Measurements from ENCODE around the gene SH3GL3. TPM values are rescaled to one million over a fixed set of nuclear protein-coding genes. Genes with fewer than 3 reads are reported as not detected.

SH3GL3 gene
- total RNA-seq, 1 donor from 2014 or later = 2.8 TPM

GRCh38 chr15:83665480-83665879 is 218.3 kb downstream of the SH3GL3 start:
- H3K4me3 Mint-ChIP-seq (ENCODE audit: unreplicated experiment) = no peak overlapping the region
- no peaks in the 10 kb centered on the region for H3K36me3 Mint-ChIP-seq (ENCODE audit: unreplicated experiment)
- DNase-seq = no peak
- no peaks in the 10 kb centered on the region for H3K4me1 Mint-ChIP-seq (ENCODE audit: low read depth, unreplicated experiment)
- H3K27ac Mint-ChIP-seq (ENCODE audit: unreplicated experiment) = no peak overlapping the region
- no peaks in the 10 kb centered on the region for H3K9me3 Mint-ChIP-seq (ENCODE audit: unreplicated experiment)
- TF ChIP-seq, protein P1, sequence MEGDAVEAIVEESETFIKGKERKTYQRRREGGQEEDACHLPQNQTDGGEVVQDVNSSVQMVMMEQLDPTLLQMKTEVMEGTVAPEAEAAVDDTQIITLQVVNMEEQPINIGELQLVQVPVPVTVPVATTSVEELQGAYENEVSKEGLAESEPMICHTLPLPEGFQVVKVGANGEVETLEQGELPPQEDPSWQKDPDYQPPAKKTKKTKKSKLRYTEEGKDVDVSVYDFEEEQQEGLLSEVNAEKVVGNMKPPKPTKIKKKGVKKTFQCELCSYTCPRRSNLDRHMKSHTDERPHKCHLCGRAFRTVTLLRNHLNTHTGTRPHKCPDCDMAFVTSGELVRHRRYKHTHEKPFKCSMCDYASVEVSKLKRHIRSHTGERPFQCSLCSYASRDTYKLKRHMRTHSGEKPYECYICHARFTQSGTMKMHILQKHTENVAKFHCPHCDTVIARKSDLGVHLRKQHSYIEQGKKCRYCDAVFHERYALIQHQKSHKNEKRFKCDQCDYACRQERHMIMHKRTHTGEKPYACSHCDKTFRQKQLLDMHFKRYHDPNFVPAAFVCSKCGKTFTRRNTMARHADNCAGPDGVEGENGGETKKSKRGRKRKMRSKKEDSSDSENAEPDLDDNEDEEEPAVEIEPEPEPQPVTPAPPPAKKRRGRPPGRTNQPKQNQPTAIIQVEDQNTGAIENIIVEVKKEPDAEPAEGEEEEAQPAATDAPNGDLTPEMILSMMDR (IDR thresholded peaks at IDR 0.05; ENCODE audit: partially characterized antibody, unreplicated experiment) = no peak
- no peaks in the 10 kb centered on the region for H3K27me3 Mint-ChIP-seq (ENCODE audit: unreplicated experiment)

Other genes starting within 250 kb of the SH3GL3 start
- gene HDGFL3, start 239.5 kb upstream of the SH3GL3 start, total RNA-seq (ENCODE audit: unreplicated experiment) = 130 TPM
- gene BNC1, start 162.7 kb upstream of the SH3GL3 start, total RNA-seq (ENCODE audit: unreplicated experiment) = 1.1 TPM
- 0.32 TPM for gene ADAMTSL3, start 206.8 kb downstream of the SH3GL3 start, total RNA-seq (ENCODE audit: unreplicated experiment)

Data from glutamatergic neuron (in vitro differentiated cells).